Measurements from ENCODE around the gene C6orf136. TPM values are rescaled to one million over a fixed set of nuclear protein-coding genes. Genes with fewer than 3 reads are reported as not detected.

The C6orf136 gene
- total RNA-seq, 1 donor from 2014 or later, result 7.5 TPM

- DNase-seq (ENCODE audit: low read depth), result peak; percentile 48
These were observed 38.5 kb downstream of the C6orf136 start for GRCh38 chr6:30685157-30686008.

- peak; percentile 80 for DNase-seq (ENCODE audit: low read depth)
These were observed 39.3 kb downstream of the C6orf136 start, which contains the start of gene PPP1R18 for GRCh38 chr6:30686009-30686907. Gene PPP1R18, minus strand, starts transcription at chr6:30686645. Its CDS starts 627 bp downstream, at chr6:30686018.

GRCh38 chr6:30686908-30687658 lies 40.1 kb downstream of the C6orf136 start:
- DNase-seq (ENCODE audit: low read depth), result peak; percentile 100

- DNase-seq (ENCODE audit: low read depth), result peak; percentile 78
These were observed 40.9 kb downstream of the C6orf136 start for GRCh38 chr6:30687659-30688431.

- no peak for DNase-seq (ENCODE audit: low read depth)
These were observed 41.6 kb downstream of the C6orf136 start for GRCh38 chr6:30688569-30688968.

GRCh38 chr6:30689022-30689865 lies 42.3 kb downstream of the C6orf136 start:
- no peak for DNase-seq (ENCODE audit: low read depth)

GRCh38 chr6:30689985-30690384 lies 43.1 kb downstream of the C6orf136 start:
- no peak for DNase-seq (ENCODE audit: low read depth)

GRCh38 chr6:30690403-30691207 lies 43.7 kb downstream of the C6orf136 start, which contains the start of gene NRM:
Gene NRM, minus strand, starts transcription at chr6:30690984. Its CDS starts 10 bp downstream, at chr6:30690974.
- peak; percentile 96 for DNase-seq (ENCODE audit: low read depth)

- no peak for DNase-seq (ENCODE audit: low read depth)
These were observed 44.4 kb downstream of the C6orf136 start for GRCh38 chr6:30691208-30691847.

GRCh38 chr6:30696432-30696831 lies 49.5 kb downstream of the C6orf136 start:
- DNase-seq (ENCODE audit: low read depth), result no peak

- DNase-seq (ENCODE audit: low read depth), result no peak
These were observed 53.4 kb downstream of the C6orf136 start for GRCh38 chr6:30700340-30700739.

Other genes starting within 250 kb of the C6orf136 start
- 87.4 and 91.7 TPM in 2 replicates for gene HLA-E, start 157.6 kb upstream of the C6orf136 start, total RNA-seq
- 22.3 and 28.4 TPM in 2 replicates for gene GNL1, start 90.6 kb upstream of the C6orf136 start, total RNA-seq
- 6.5 and 6.6 TPM in 2 replicates for gene PRR3, start 89.8 kb upstream of the C6orf136 start, total RNA-seq
- 59.6 and 66.3 TPM in 2 replicates for gene ABCF1, start 75.7 kb upstream of the C6orf136 start, total RNA-seq
- gene PPP1R10, start 29.9 kb upstream of the C6orf136 start, total RNA-seq, result 32.1 and 40.0 TPM in 2 replicates
- gene MRPS18B, start 29.3 kb upstream of the C6orf136 start, total RNA-seq, result 64.3 and 65.5 TPM in 2 replicates
- 8.1 and 13.3 TPM in 2 replicates for gene ATAT1, start 20.3 kb upstream of the C6orf136 start, total RNA-seq
- 25.3 and 28.8 TPM in 2 replicates for gene DHX16, start 25.9 kb downstream of the C6orf136 start, total RNA-seq
- gene PPP1R18, start 39.5 kb downstream of the C6orf136 start, total RNA-seq, result 89.3 and 103 TPM in 2 replicates
- 2.9 and 4.5 TPM in 2 replicates for gene NRM, start 43.9 kb downstream of the C6orf136 start, total RNA-seq
- gene MDC1, start 70.1 kb downstream of the C6orf136 start, total RNA-seq, result 8.0 and 8.2 TPM in 2 replicates
- gene TUBB, start 73.2 kb downstream of the C6orf136 start, total RNA-seq, result 562 and 698 TPM in 2 replicates
- gene FLOT1, start 95.6 kb downstream of the C6orf136 start, total RNA-seq, result 168 and 175 TPM in 2 replicates
- gene IER3, start 97.4 kb downstream of the C6orf136 start, total RNA-seq, result 45.8 and 55.5 TPM in 2 replicates
- gene DDR1, start 237.4 kb downstream of the C6orf136 start, total RNA-seq, result 88.6 and 89.0 TPM in 2 replicates

All from myocyte (in vitro differentiated cells).